MM.1S (cell line): ENCODE results near the gene PTGER3.

Source experiments
- DNase-seq: peaks from one replicate; pipeline ENCODE4 v3.0.0-alpha.2; 2015
- H2AFZ ChIP-seq: fragments of 300-600 bp; sonication (generic); 2 replicates; pipeline ENCODE4 v1.6.0; 2016; ENCODE audit warnings: antibody characterized with exemption, low read length
- H3F3A ChIP-seq: fragments of 300-600 bp; sonication (generic); 2 replicates; pipeline ENCODE4 v1.6.1; 2016; ENCODE audit warnings: mild to moderate bottlenecking, antibody characterized with exemption, low read length, moderate library complexity, mixed read lengths; ENCODE audit not compliant: insufficient read depth
- H3K27ac ChIP-seq: fragments of 300-600 bp; sonication (generic); 2 replicates; pipeline ENCODE4 v1.5.1; 2016; ENCODE audit warnings: mild to moderate bottlenecking, low read length
- H3K27me3 ChIP-seq: fragments of 300-600 bp; sonication (generic); replicated peaks from 2 replicates; pipeline ENCODE4 v1.6.0; 2016; ENCODE audit warnings: low read length; ENCODE audit not compliant: insufficient read depth
- H3K36me3 ChIP-seq: fragments of 300-600 bp; sonication (generic); replicated peaks from 2 replicates; pipeline ENCODE4 v1.6.1; 2016; ENCODE audit warnings: mild to moderate bottlenecking, low read length, mixed read lengths; ENCODE audit not compliant: insufficient read depth
- H3K4me1 ChIP-seq: fragments of 300-600 bp; sonication (generic); 2 replicates; pipeline ENCODE4 v1.6.1; 2016; ENCODE audit warnings: low read length, mixed read lengths
- H3K4me2 ChIP-seq: fragments of 300-600 bp; sonication (generic); 2 replicates; pipeline ENCODE4 v1.6.0; 2016; ENCODE audit warnings: low read depth, low read length
- H3K4me3 ChIP-seq: fragments of 300-600 bp; sonication (generic); 2 replicates; pipeline ENCODE4 v1.5.1; 2016; ENCODE audit warnings: low read length, mixed read lengths
- H3K79me2 ChIP-seq: fragments of 300-600 bp; sonication (generic); 2 replicates; pipeline ENCODE4 v1.6.1; 2016; ENCODE audit warnings: mixed run types, low read length, mixed read lengths
- H3K9ac ChIP-seq: fragments of 300-600 bp; sonication (generic); 2 replicates; pipeline ENCODE4 v1.6.1; 2016; ENCODE audit warnings: low read length, mixed read lengths
- H3K9me2 ChIP-seq: fragments of 300-600 bp; sonication (generic); replicated peaks from 2 replicates; pipeline ENCODE4 v1.6.1; 2016; ENCODE audit warnings: mild to moderate bottlenecking, low read length, mixed read lengths; ENCODE audit not compliant: insufficient read depth
- H3K9me3 ChIP-seq: fragments of 300-600 bp; sonication (generic); replicated peaks from 2 replicates; pipeline ENCODE4 v1.6.1; 2016; ENCODE audit warnings: mild to moderate bottlenecking, low read length, mixed read lengths; ENCODE audit not compliant: insufficient read depth
- H4K20me1 ChIP-seq: fragments of 300-600 bp; sonication (generic); 2 replicates; pipeline ENCODE4 v1.6.1; 2016; ENCODE audit warnings: mild to moderate bottlenecking, low read length, moderate library complexity, mixed read lengths; ENCODE audit not compliant: insufficient read depth
- EZH2 ChIP-seq: fragments of 300-600 bp; sonication (generic); optimal IDR thresholded peaks from 2 replicates; pipeline ENCODE3; 2017; ENCODE audit warnings: low read depth, mild to moderate bottlenecking, antibody characterized with exemption, low read length, mixed read lengths
- EZH2phosphoT487 ChIP-seq: fragments of 300-600 bp; sonication (generic); IDR thresholded peaks from 2 replicates; pipeline ENCODE4 v1.6.1; 2018; ENCODE audit warnings: antibody characterized with exemption, low read length
- TF ChIP-seq, protein P1 (sequence below): fragments of 300-600 bp; sonication (generic); IDR thresholded peaks from 2 replicates; pipeline ENCODE4 v1.5.1; 2016; ENCODE audit warnings: antibody characterized with exemption, low read length, mixed read lengths

PTGER3 gene

DNA sequence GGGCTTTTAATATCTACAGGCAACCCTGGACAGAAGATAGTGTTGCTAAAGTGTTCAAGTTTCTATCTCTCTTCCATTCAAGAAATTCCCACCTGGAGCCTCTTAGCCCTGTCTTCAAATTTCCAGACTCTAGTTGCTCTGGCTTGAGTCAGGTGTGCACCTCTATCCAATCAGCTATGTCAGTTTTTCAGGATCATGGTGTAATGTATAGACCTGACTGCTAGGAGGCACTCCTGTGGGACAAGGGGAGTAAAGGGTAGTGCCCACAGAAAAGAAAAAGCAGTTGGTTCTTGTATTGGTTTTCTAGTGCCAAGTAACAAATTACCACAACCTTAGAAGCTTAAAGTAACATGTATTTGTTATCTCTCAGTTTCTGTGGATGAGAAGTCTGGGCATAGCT is 39.4 kb upstream of the PTGER3 start:
- H3K4me3 ChIP-seq = no peak overlapping the region
- no peaks in the 10 kb centered on the region for H3K79me2 ChIP-seq
- H4K20me1 ChIP-seq = no peaks in the 10 kb centered on the region
- no peaks in the 10 kb centered on the region for H3K4me1 ChIP-seq
- no peaks in the 10 kb centered on the region for H3K27me3 ChIP-seq
- no peak for DNase-seq
- no peaks in the 10 kb centered on the region for H3K9me2 ChIP-seq
- no peak overlapping the region for H3K9ac ChIP-seq
- H3K4me2 ChIP-seq = no peak overlapping the region
- H3F3A ChIP-seq = no peaks in the 10 kb centered on the region
- no peak overlapping the region for H2AFZ ChIP-seq
- no peaks in the 10 kb centered on the region for H3K36me3 ChIP-seq
- no peak overlapping the region for H3K27ac ChIP-seq
- no peaks in the 10 kb centered on the region for H3K9me3 ChIP-seq
- TF ChIP-seq, protein P1, sequence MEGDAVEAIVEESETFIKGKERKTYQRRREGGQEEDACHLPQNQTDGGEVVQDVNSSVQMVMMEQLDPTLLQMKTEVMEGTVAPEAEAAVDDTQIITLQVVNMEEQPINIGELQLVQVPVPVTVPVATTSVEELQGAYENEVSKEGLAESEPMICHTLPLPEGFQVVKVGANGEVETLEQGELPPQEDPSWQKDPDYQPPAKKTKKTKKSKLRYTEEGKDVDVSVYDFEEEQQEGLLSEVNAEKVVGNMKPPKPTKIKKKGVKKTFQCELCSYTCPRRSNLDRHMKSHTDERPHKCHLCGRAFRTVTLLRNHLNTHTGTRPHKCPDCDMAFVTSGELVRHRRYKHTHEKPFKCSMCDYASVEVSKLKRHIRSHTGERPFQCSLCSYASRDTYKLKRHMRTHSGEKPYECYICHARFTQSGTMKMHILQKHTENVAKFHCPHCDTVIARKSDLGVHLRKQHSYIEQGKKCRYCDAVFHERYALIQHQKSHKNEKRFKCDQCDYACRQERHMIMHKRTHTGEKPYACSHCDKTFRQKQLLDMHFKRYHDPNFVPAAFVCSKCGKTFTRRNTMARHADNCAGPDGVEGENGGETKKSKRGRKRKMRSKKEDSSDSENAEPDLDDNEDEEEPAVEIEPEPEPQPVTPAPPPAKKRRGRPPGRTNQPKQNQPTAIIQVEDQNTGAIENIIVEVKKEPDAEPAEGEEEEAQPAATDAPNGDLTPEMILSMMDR = no peak
- no peak for TF ChIP-seq EZH2phosphoT487
- TF ChIP-seq EZH2 = no peak

DNA sequence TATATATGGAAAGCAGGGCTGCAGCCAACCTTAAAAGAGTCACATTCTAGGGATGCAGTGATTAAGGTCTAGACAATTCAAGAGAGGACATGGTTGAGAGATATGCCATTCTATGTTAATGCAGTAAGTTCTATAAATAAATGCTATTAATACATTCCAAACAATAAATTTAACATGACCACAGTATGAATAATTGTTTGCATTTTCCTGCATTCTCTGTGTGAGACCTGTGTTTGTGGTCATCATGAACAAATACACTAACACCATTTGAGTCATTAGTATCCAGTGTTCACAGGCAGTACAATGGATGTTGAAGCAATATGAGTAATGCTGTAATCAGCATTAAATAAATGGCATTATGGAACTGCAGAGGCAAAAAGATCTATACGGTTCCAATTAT is 38.7 kb upstream of the PTGER3 start:
- DNase-seq = no peak
- Histone ChIP-seq H2AFZ (no peak overlapping the region), H3K27ac (no peak overlapping the region)

DNA sequence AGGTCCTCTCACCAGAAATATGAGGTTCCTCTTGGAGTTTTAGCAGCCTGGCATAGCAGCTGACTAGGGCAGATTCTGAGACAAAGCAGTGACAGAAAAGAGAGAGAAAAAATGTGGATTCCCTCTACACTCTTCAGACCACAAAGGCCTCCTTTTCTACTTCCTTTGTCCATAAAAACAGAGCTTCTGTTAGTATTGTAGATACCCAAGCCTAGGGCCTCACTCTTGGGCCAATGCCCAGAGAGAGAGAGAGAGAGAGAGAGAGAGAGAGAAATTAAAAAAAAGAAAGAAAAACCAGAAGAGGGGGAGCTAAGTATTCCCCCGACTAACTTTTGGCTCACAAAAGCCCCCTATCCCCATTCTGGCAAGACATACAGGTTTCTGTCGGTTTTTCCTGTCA is 35.7 kb upstream of the PTGER3 start:
- H3K4me1 ChIP-seq = peaks cover 15% of the 10 kb centered on the region
- H3F3A ChIP-seq = 0 out of 2 replicates have a peak, but pooled peaks cover 3% of the 10 kb centered on the region

More for the DNA sequence above, 38.7 kb upstream of the PTGER3 start:
- Histone ChIP-seq H3K79me2 (no peaks in the 10 kb centered on the region), H3K4me3 (no peak overlapping the region), H3K9me2 (no peaks in the 10 kb centered on the region), H3K36me3 (no peaks in the 10 kb centered on the region), H3F3A (no peaks in the 10 kb centered on the region), H3K9ac (no peak overlapping the region), H3K4me2 (no peak overlapping the region), H3K9me3 (no peaks in the 10 kb centered on the region), H3K4me1 (peaks cover 4% of the 10 kb centered on the region; the same call in 1 of the 2 replicates), H3K27me3 (no peaks in the 10 kb centered on the region), H4K20me1 (no peaks in the 10 kb centered on the region)
- no peak for TF ChIP-seq EZH2
- no peak for TF ChIP-seq EZH2phosphoT487
- TF ChIP-seq, protein P1 = no peak

More for the DNA sequence above, 35.7 kb upstream of the PTGER3 start:
- Histone ChIP-seq H3K9ac (no peak overlapping the region), H3K36me3 (peaks cover 2% of the 10 kb centered on the region; the same call in 1 of the 2 replicates), H3K4me2 (no peak overlapping the region), H3K79me2 (peaks cover 26% of the 10 kb centered on the region), H3K9me2 (no peaks in the 10 kb centered on the region), H4K20me1 (no peaks in the 10 kb centered on the region; the same call in 1 of the 2 replicates), H3K27me3 (no peaks in the 10 kb centered on the region), H3K27ac (no peak overlapping the region), H3K4me3 (no peak overlapping the region), H2AFZ (no peak overlapping the region), H3K9me3 (no peaks in the 10 kb centered on the region)
- no peak for DNase-seq
- TF ChIP-seq, protein P1 = no peak
- TF ChIP-seq EZH2 (no peak), EZH2phosphoT487 (no peak)
